ENCODE results near the gene UMPS.
"Not testable (repeated sequence)": the region's sequence is repeated elsewhere in the genome, so short reads cannot be mapped to it uniquely, and the experiment has no call there.

Gene UMPS

GRCh38 chr3:124747111-124747981 lies 17.1 kb downstream of the UMPS start:
- no peak for TF ChIP-seq ZNF274 (IDR thresholded peaks at IDR 0.05; ENCODE audit: low read depth, low read length)
- H3K4me3 ChIP-seq (ENCODE audit: low read length), result no peak overlapping the region

GRCh38 chr3:124748560-124749198 lies 18.4 kb downstream of the UMPS start:
- TF ChIP-seq ZNF274 (IDR thresholded peaks at IDR 0.05; ENCODE audit: low read depth, low read length), result no peak
- no peak overlapping the region for H3K4me3 ChIP-seq (ENCODE audit: low read length)

GRCh38 chr3:124749877-124750276 lies 19.6 kb downstream of the UMPS start:
- H3K4me3 ChIP-seq (ENCODE audit: low read length), result not testable (repeated sequence)

GRCh38 chr3:124751501-124751900 lies 21.2 kb downstream of the UMPS start:
- TF ChIP-seq ZNF274 (IDR thresholded peaks at IDR 0.05; ENCODE audit: low read depth, low read length), result no peak
- H3K4me3 ChIP-seq (ENCODE audit: low read length), result no peak overlapping the region

- no peak for TF ChIP-seq ZNF274 (IDR thresholded peaks at IDR 0.05; ENCODE audit: low read depth, low read length)
- H3K4me3 ChIP-seq (ENCODE audit: low read length), result no peak overlapping the region
Measured at GRCh38 chr3:124752051-124752450, 21.8 kb downstream of the UMPS start.

GRCh38 chr3:124757926-124758325 lies 27.7 kb downstream of the UMPS start:
- not testable (repeated sequence) for H3K4me3 ChIP-seq (ENCODE audit: low read length)

- no peak for TF ChIP-seq ZNF274 (IDR thresholded peaks at IDR 0.05; ENCODE audit: low read depth, low read length)
- no peak overlapping the region for H3K4me3 ChIP-seq (ENCODE audit: low read length)
Measured at GRCh38 chr3:124758851-124759635, 28.8 kb downstream of the UMPS start.

- TF ChIP-seq ZNF274 (IDR thresholded peaks at IDR 0.05; ENCODE audit: low read depth, low read length), result no peak
- no peak overlapping the region for H3K4me3 ChIP-seq (ENCODE audit: low read length)
Measured at GRCh38 chr3:124759666-124760401, 29.6 kb downstream of the UMPS start.

- H3K4me3 ChIP-seq (ENCODE audit: low read length), result no peak overlapping the region
- TF ChIP-seq ZNF274 (IDR thresholded peaks at IDR 0.05; ENCODE audit: low read depth, low read length), result no peak
Measured at GRCh38 chr3:124760601-124761000, 30.3 kb downstream of the UMPS start.

- TF ChIP-seq ZNF274 (IDR thresholded peaks at IDR 0.05; ENCODE audit: low read depth, low read length), result no peak
Measured at GRCh38 chr3:124761250-124761796, 31.1 kb downstream of the UMPS start.

GRCh38 chr3:124761935-124762660 lies 31.8 kb downstream of the UMPS start:
- H3K4me3 ChIP-seq (ENCODE audit: low read length), result no peak overlapping the region
- no peak for TF ChIP-seq ZNF274 (IDR thresholded peaks at IDR 0.05; ENCODE audit: low read depth, low read length)

More at GRCh38 chr3:124761250-124761796, 31.1 kb downstream of the UMPS start:
- no peak overlapping the region for H3K4me3 ChIP-seq (ENCODE audit: low read length)

GRCh38 chr3:124762661-124763011 lies 32.4 kb downstream of the UMPS start:
- H3K4me3 ChIP-seq (ENCODE audit: low read length), result no peak overlapping the region
- no peak for TF ChIP-seq ZNF274 (IDR thresholded peaks at IDR 0.05; ENCODE audit: low read depth, low read length)

- H3K4me3 ChIP-seq (ENCODE audit: low read length), result no peak overlapping the region
- no peak for TF ChIP-seq ZNF274 (IDR thresholded peaks at IDR 0.05; ENCODE audit: low read depth, low read length)
Measured at GRCh38 chr3:124763206-124763605, 33.0 kb downstream of the UMPS start.

All from GM08714 (cell line).